ENCODE measurements around the gene MOG. TPM values are rescaled to one million over a fixed set of nuclear protein-coding genes. Genes with fewer than 3 reads are reported as not detected.

Gene MOG
- total RNA-seq, 1 experiment from 2014 or later, result not detected

- in situ Hi-C loops (cut with HindIII; ENCODE audit: low pct_unique_long_range_greater_than_20kb, low sequenced_read_pairs), result no loop called here
- DNase-seq (ENCODE audit: low read depth, low spot score), result peak; percentile 66
These were observed 39.5 kb downstream of the MOG start for GRCh38 chr6:29696147-29697125.

- in situ Hi-C loops (cut with HindIII; ENCODE audit: low pct_unique_long_range_greater_than_20kb, low sequenced_read_pairs), result no loop called here
- DNase-seq (ENCODE audit: low read depth, low spot score), result peak; percentile 65
These were observed 45.7 kb downstream of the MOG start for GRCh38 chr6:29702519-29703103.

GRCh38 chr6:29705389-29706231 is 48.7 kb downstream of the MOG start:
- in situ Hi-C loops (cut with HindIII; ENCODE audit: low pct_unique_long_range_greater_than_20kb, low sequenced_read_pairs), result no loop called here
- peak; percentile 70 for DNase-seq (ENCODE audit: low read depth, low spot score)

- in situ Hi-C loops (cut with HindIII; ENCODE audit: low pct_unique_long_range_greater_than_20kb, low sequenced_read_pairs), result no loop called here
These were observed 51.7 kb downstream of the MOG start for GRCh38 chr6:29708432-29709179.

GRCh38 chr6:29709188-29709587 is 52.3 kb downstream of the MOG start:
- in situ Hi-C loops (cut with HindIII; ENCODE audit: low pct_unique_long_range_greater_than_20kb, low sequenced_read_pairs), result no loop called here
- DNase-seq (ENCODE audit: low read depth, low spot score), result no peak

More at GRCh38 chr6:29708432-29709179, 51.7 kb downstream of the MOG start:
- no peak for DNase-seq (ENCODE audit: low read depth, low spot score)

GRCh38 chr6:29710281-29710941 is 53.5 kb downstream of the MOG start:
- in situ Hi-C loops (cut with HindIII; ENCODE audit: low pct_unique_long_range_greater_than_20kb, low sequenced_read_pairs), result no loop called here
- no peak for DNase-seq (ENCODE audit: low read depth, low spot score)

GRCh38 chr6:29720863-29721262 is 64.0 kb downstream of the MOG start:
- DNase-seq (ENCODE audit: low read depth, low spot score), result no peak
- in situ Hi-C loops (cut with HindIII; ENCODE audit: low pct_unique_long_range_greater_than_20kb, low sequenced_read_pairs), result no loop called here

Small RNAs within 50 kb of the gene (small RNA-seq; reads per million reads assigned to genes)
- gene SUMO2P1, result 0 to 0.33 reads per million in 2 experiments

Other genes with a start within 250 kb of the MOG start
- gene OR12D1, start 242.2 kb upstream of the MOG start, total RNA-seq (2014; rRNA removed; shearing (Covaris generic)), result not detected in 2 replicates
- not detected in 2 replicates for gene OR10C1, start 217.8 kb upstream of the MOG start, total RNA-seq (2014; rRNA removed; shearing (Covaris generic))
- not detected in 2 replicates for gene OR11A1, start 200.0 kb upstream of the MOG start, total RNA-seq (2014; rRNA removed; shearing (Covaris generic))
- not detected in 2 replicates for gene OR2H1, start 199.9 kb upstream of the MOG start, total RNA-seq (2014; rRNA removed; shearing (Covaris generic))
- not detected in 2 replicates for gene MAS1L, start 169.1 kb upstream of the MOG start, total RNA-seq (2014; rRNA removed; shearing (Covaris generic))
- gene UBD, start 97.4 kb upstream of the MOG start, total RNA-seq (2014; rRNA removed; shearing (Covaris generic)), result not detected in 2 replicates
- gene OR2H2, start 72.0 kb upstream of the MOG start, total RNA-seq (2014; rRNA removed; shearing (Covaris generic)), result not detected in 2 replicates
- 9.4 and 10.7 TPM in 2 replicates for gene GABBR1, start 23.9 kb upstream of the MOG start, total RNA-seq (2014; rRNA removed; shearing (Covaris generic))
- not detected in 2 replicates for gene ZFP57, start 24.1 kb downstream of the MOG start, total RNA-seq (2014; rRNA removed; shearing (Covaris generic))
- 28.0 and 30.4 TPM in 2 replicates for gene HLA-F, start 66.3 kb downstream of the MOG start, total RNA-seq (2014; rRNA removed; shearing (Covaris generic))
- 0.32 and 0.37 TPM in 2 replicates for gene HLA-G, start 170.7 kb downstream of the MOG start, total RNA-seq (2014; rRNA removed; shearing (Covaris generic))

Data from SK-MEL-5 (cell line).